GM23248 (cell line): ENCODE measurements around the gene BHLHE40.

ENCODE experiments used
- EZH2 ChIP-seq: fragments of 200-600 bp; sonication (generic); IDR thresholded peaks from 2 replicates; pipeline ENCODE4 v1.6.1; 2018; ENCODE audit warnings: antibody characterized with exemption, mild to moderate bottlenecking; ENCODE audit not compliant: insufficient read depth, poor library complexity, severe bottlenecking
- EZH2phosphoT487 ChIP-seq: fragments of 200-600 bp; sonication (generic); IDR thresholded peaks from 2 replicates; pipeline ENCODE4 v1.6.1; 2018; ENCODE audit warnings: antibody characterized with exemption, moderate library complexity, mild to moderate bottlenecking, low read depth; ENCODE audit not compliant: insufficient read depth

DNA sequence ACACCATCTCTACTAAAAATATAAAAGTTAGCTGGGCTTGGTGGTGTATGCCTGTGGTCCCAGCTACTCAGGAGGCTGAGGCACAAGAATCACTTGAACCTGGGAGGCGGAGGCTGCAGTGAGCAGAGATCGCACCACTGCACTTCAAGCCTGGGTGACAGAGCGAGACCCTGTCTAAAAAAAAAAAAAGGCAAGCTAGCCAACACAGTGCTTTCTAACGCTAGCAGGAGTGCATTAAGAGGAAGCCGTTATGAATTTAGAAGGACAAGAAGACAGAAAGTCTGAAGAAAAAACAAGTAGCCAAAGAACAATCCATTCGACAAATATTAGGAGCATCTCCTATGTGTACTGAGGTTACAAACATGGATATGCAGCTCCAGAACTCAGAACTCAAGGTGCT lies 28.6 kb downstream of the BHLHE40 start:
- TF ChIP-seq EZH2phosphoT487: no peak
- TF ChIP-seq EZH2: no peak
